GM18511 (cell line): ENCODE data around the gene LRRC4.
A peak's percentile ranks its signal among the peaks of the same experiment; 100 is the strongest.

ENCODE experiments used
- ATAC-seq: cut with Tn5 transposase; IDR thresholded peaks from one replicate; pipeline ENCODE4 v1.9.1; 2021; ENCODE audit warnings: mild to moderate bottlenecking, moderate library complexity; ENCODE audit not compliant: unreplicated experiment

LRRC4 gene

DNA sequence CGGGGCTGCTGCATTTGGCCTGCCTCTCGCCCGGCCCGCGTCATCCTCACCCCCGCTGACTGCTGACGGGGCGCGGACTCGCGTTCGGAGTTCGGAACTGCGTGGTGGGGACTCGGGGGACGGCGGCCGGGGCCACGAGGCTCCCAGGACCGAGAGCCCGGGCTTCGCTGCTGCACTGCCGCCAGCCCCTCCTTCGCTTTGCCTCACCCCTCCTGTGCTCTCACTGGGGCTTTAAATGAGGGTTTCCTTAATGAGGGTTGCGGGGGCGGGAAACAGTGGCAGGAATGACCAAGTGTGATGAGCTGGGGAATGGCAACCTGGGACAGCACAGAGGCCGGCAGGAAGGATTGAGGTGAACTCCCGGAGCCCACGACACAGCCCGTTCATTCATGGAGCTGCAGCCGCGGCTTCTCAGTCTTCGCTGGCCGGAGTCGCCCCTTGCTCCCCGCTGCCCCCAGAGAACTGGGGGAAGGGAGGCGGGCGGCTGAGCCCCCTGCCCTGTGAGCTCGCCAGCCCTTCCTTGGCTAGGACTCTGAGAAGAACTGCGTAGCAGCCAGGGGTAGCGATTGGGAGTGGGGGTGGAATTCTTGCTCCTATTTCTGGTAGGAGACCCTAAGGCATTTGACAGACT is 1.5 kb upstream of the LRRC4 start:
- no peak for ATAC-seq

GRCh38 chr7:128031901-128032604 is 816 bp upstream of the LRRC4 start:
- peak; percentile 73 for ATAC-seq

GRCh38 chr7:128030263-128030653 is 979 bp downstream of the LRRC4 start:
- ATAC-seq = no peak

- ATAC-seq = no peak
These were observed 1.7 kb downstream of the LRRC4 start for GRCh38 chr7:128029405-128029995.

DNA sequence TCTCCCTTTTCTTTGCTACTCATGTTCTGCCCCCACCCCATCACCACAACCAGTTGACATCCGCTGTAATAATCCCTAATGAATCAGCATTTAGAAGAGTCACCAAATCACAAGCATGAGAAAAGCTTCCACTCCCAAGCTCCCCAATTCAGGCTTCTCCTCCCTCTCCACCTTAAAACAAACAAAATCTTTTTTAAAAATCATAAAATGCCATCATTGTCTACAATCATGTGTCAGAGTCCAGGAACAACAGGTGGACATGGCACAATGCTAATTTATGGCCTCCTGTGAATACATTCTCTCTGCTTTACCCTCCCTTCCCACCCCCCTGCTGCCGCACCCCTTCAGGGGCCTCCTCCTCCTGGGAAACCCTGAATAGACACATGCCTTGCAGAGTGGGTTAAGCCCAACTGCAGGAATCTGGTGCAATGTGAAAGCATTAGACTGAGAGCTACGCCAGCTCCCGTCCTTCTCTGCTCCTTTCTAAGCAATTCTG is 3.7 kb downstream of the LRRC4 start:
- no peak for ATAC-seq

- ATAC-seq = no peak
These were observed 4.7 kb downstream of the LRRC4 start for GRCh38 chr7:128026551-128026950.

DNA sequence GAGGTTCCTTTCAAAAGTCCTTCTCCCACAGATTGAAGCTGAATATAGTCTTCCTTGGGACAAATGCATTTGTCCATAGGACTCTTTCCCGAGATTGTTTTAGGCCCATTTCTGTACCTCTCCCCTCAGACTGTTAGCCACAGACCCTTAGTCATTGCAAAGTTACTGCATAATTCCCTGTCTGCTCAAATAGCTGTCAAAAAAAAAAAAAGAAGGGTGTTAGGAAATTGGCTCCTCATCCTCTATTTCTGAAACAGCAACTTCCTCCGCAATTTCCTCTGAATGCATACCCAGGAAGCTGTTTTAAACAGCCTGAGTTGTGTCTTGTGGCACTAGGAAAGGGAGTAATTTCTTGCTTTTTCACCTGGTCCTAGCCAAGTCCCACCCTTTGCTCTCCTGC is 5.4 kb downstream of the LRRC4 start:
- no peak for ATAC-seq

DNA sequence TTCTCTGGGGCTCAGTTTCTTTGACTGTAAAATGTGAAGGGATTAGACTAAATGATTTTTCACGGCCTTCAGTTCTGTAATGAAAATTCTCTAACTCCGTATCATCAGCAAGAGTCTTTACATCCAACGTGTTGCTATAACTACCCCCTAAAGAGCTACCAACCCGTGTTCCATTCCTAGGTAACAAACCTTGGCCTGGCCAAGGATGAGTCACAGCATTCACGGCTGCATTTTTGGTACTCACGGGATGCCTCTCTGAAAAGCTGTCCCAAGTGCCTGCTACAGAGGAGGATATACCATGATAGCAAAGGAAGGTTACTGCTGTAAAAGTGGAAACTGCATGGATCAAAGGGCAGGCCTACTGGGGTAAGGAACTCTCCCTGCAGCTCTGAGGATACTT is 5.9 kb downstream of the LRRC4 start:
- ATAC-seq = no peak

- ATAC-seq = no peak
These were observed 7.1 kb downstream of the LRRC4 start for GRCh38 chr7:128024151-128024550.

DNA sequence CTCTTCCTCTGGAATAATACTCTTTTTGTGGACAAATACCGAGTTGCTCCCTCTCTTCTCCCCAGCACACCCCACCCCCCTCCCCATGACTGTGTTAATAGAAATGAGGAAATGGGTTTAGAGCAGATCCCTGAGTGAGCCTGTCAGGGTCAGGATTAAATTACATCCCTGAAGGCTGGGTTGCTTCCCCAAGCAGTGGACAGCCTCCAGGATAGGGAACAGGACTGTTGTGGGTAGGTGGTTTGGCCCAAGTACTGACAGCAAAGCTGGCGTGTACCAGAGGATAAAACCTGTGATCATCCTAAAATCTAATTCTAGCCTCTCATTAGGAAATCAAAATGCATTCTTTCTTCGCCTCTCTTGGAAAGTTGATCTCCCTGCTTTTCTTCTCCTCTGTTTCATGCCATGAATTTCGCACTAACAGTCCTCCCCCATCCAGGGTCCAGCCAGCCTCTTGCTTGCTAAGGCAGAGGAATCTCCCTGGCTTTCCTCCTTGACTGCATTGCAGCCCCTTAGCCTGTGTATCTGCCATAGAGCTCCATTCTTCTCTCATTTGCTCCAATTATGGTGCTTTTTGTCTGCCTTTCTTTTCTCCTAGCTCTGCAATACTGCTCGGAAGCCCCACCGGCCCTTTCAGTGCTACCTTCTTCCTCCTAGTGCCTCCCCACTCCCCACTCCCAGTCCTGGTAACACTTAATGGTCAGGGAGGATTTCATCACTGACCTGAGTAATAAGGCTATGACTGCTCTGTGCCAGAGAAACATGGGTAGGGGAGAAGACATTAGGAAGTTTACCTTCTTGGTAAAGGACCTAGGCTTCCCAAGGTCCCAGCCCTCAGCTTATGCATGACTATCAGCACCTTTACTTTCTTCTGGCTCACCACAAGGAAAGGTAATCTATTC is 8.4 kb downstream of the LRRC4 start:
- no peak for ATAC-seq

GRCh38 chr7:128021366-128021765 is 9.9 kb downstream of the LRRC4 start:
- no peak for ATAC-seq

GRCh38 chr7:128020159-128020558 is 11.1 kb downstream of the LRRC4 start:
- ATAC-seq = no peak

- no peak for ATAC-seq
These were observed 11.9 kb downstream of the LRRC4 start for GRCh38 chr7:128019288-128019687.

GRCh38 chr7:128017862-128018845 is 13.1 kb downstream of the LRRC4 start:
- no peak for ATAC-seq

- no peak for ATAC-seq
These were observed 13.8 kb downstream of the LRRC4 start for GRCh38 chr7:128017460-128017859.

DNA sequence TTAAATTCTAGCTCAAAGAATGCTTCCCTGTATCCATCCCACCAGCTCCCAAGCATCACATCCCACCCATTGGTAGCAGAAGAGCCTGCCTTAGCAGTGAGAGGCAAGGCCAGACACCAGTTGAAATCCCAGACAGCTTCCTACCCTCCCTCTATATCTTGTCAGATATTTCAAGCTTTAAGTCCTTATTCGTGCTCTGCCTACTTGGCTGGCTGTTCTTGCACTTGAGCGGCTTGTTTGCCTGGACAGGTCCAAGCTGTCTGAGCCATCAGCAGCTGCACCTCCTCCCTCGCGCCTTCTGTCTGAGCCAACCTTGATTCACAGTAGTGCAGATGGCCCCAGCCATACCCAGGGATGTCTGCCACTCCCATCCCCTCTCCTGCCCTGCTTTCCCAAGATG is 16.4 kb downstream of the LRRC4 start:
- ATAC-seq = no peak

GRCh38 chr7:128011131-128011661 is 20.0 kb downstream of the LRRC4 start:
- no peak for ATAC-seq

DNA sequence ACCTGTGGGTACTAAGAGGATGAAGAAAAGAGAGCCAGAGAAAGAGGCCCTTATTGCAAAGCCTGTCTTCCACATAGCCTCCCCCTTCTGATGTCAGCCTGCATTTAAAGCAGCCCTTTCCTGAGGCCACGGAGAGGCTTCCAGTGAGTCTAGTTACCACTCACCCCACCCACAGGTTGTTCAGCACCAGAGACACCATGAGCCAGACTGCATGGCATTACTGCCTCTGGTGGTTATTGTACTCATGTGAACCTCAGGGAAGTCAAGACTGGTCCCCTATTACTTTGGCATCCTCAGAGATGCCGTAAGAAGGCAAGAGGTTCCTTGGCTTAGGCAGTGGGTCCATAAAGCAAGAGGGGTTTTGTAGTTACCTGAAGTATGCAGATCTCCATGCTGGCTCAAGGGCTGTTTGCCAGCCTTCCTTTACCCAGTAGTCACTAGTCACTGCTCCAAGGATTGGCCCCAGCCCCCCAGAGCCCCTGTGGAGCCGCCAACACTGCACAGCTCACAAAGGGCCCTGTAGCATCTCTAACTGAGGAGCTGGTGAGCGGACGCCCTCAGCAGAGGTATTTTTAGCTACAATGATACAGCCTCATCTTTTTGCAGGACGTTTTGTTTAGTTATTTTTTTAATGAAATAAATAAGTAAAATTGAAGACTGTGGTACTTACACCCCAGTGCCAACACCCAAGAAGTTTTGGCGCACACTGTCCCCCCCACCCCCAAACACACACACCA is 20.7 kb downstream of the LRRC4 start:
- ATAC-seq = no peak

DNA sequence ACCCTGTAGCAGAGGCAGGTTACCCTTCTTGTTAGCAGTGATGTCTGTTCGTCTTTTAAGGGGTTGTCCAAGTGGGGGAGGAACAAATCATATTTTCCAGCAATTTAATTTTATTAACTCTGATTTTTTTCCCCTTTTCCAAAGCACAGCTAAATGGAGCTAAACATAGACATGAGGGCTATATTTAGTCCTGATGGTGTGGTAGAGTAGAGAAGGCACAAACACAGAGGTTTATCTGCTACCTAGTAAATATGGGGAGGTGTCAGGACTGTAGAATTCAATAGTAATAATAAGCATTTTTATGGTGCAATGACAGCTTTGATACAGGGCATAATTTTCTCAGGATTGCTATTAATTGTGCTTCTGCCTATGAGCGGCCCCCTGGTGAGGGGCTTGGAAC is 22.5 kb downstream of the LRRC4 start:
- no peak for ATAC-seq
